Stimulated activated naive CD8-positive, alpha-beta T cell treated with anti-CD3 and anti-CD28 coated beads, Interleukin-15, Interleukin-2, amounts not matched to agents 100 ng/mL and 50 ng/mL, for 24 hours (primary cell): ENCODE data around the gene XIRP2.
"Not testable (repeated sequence)": the region's sequence is repeated elsewhere in the genome, so short reads cannot be mapped to it uniquely, and the experiment has no call there.

ENCODE experiments used
- H3K27ac Mint-ChIP-seq: one replicate; pipeline ENCODE4 v1.8.0; 2021; ENCODE audit warnings: mild to moderate bottlenecking, mixed read lengths
- H3K27me3 Mint-ChIP-seq: one replicate; pipeline ENCODE4 v1.8.0; 2021; ENCODE audit warnings: mixed read lengths
- H3K36me3 Mint-ChIP-seq: one replicate; pipeline ENCODE4 v1.8.0; 2021; ENCODE audit warnings: low read depth, mixed read lengths
- H3K4me1 Mint-ChIP-seq: one replicate; pipeline ENCODE4 v1.8.0; 2021; ENCODE audit warnings: low read depth, mixed read lengths
- H3K4me3 Mint-ChIP-seq: one replicate; pipeline ENCODE4 v1.8.0; 2021; ENCODE audit warnings: mild to moderate bottlenecking, mixed read lengths
- H3K9me3 Mint-ChIP-seq: one replicate; pipeline ENCODE4 v1.8.0; 2021; ENCODE audit warnings: mixed read lengths

XIRP2 gene

GRCh38 chr2:167049659-167050058 lies 161.4 kb downstream of the XIRP2 start:
- Mint-ChIP-seq H3K27ac (no peak overlapping the region), H3K36me3 (no peaks in the 10 kb centered on the region), H3K9me3 (no peaks in the 10 kb centered on the region), H3K4me3 (no peak overlapping the region), H3K27me3 (no peaks in the 10 kb centered on the region), H3K4me1 (no peaks in the 10 kb centered on the region)

GRCh38 chr2:167052825-167053224 lies 164.5 kb downstream of the XIRP2 start:
- no peak overlapping the region for H3K27ac Mint-ChIP-seq
- H3K27me3 Mint-ChIP-seq = no peaks in the 10 kb centered on the region
- no peaks in the 10 kb centered on the region for H3K9me3 Mint-ChIP-seq
- H3K4me1 Mint-ChIP-seq = no peaks in the 10 kb centered on the region
- H3K36me3 Mint-ChIP-seq = no peaks in the 10 kb centered on the region
- no peak overlapping the region for H3K4me3 Mint-ChIP-seq

GRCh38 chr2:167054881-167055280 lies 166.6 kb downstream of the XIRP2 start:
- Mint-ChIP-seq H3K36me3 (no peaks in the 10 kb centered on the region), H3K4me3 (no peak overlapping the region)

GRCh38 chr2:167057446-167057845 lies 169.2 kb downstream of the XIRP2 start:
- Mint-ChIP-seq H3K4me3 (no peak overlapping the region), H3K27ac (no peak overlapping the region), H3K9me3 (no peaks in the 10 kb centered on the region), H3K36me3 (no peaks in the 10 kb centered on the region), H3K27me3 (no peaks in the 10 kb centered on the region), H3K4me1 (no peaks in the 10 kb centered on the region)

More at GRCh38 chr2:167054881-167055280, 166.6 kb downstream of the XIRP2 start:
- Mint-ChIP-seq H3K27ac (no peak overlapping the region), H3K27me3 (no peaks in the 10 kb centered on the region), H3K4me1 (no peaks in the 10 kb centered on the region), H3K9me3 (no peaks in the 10 kb centered on the region)

GRCh38 chr2:167059173-167059572 lies 170.9 kb downstream of the XIRP2 start:
- Mint-ChIP-seq H3K36me3 (no peaks in the 10 kb centered on the region), H3K27ac (no peak overlapping the region), H3K9me3 (no peaks in the 10 kb centered on the region), H3K4me3 (no peak overlapping the region), H3K27me3 (no peaks in the 10 kb centered on the region), H3K4me1 (no peaks in the 10 kb centered on the region)

- Mint-ChIP-seq H3K27ac (no peak overlapping the region), H3K9me3 (peaks cover under 1% of the 10 kb centered on the region), H3K4me3 (no peak overlapping the region), H3K4me1 (no peaks in the 10 kb centered on the region), H3K27me3 (no peaks in the 10 kb centered on the region), H3K36me3 (no peaks in the 10 kb centered on the region)
Observed at GRCh38 chr2:167069855-167070254, 181.6 kb downstream of the XIRP2 start.

- not testable (repeated sequence) for H3K4me3 Mint-ChIP-seq, H3K4me1 Mint-ChIP-seq, H3K36me3 Mint-ChIP-seq, H3K9me3 Mint-ChIP-seq, H3K27ac Mint-ChIP-seq, H3K27me3 Mint-ChIP-seq
Observed at GRCh38 chr2:167075708-167076107, 187.4 kb downstream of the XIRP2 start.

- not testable (repeated sequence) for H3K27me3 Mint-ChIP-seq, H3K9me3 Mint-ChIP-seq, H3K36me3 Mint-ChIP-seq, H3K4me1 Mint-ChIP-seq, H3K27ac Mint-ChIP-seq, H3K4me3 Mint-ChIP-seq
Observed at GRCh38 chr2:167098931-167099330, 210.7 kb downstream of the XIRP2 start.

- Mint-ChIP-seq H3K4me1 (no peaks in the 10 kb centered on the region), H3K9me3 (peaks cover 9% of the 10 kb centered on the region), H3K27ac (no peak overlapping the region), H3K36me3 (no peaks in the 10 kb centered on the region), H3K4me3 (no peak overlapping the region), H3K27me3 (no peaks in the 10 kb centered on the region)
Observed at GRCh38 chr2:167100506-167100905, 212.2 kb downstream of the XIRP2 start.

GRCh38 chr2:167103028-167103756 lies 214.9 kb downstream of the XIRP2 start:
- no peaks in the 10 kb centered on the region for H3K27me3 Mint-ChIP-seq
- H3K27ac Mint-ChIP-seq = no peak overlapping the region
- no peaks in the 10 kb centered on the region for H3K4me1 Mint-ChIP-seq
- H3K9me3 Mint-ChIP-seq = peaks cover 5% of the 10 kb centered on the region
- H3K36me3 Mint-ChIP-seq = no peaks in the 10 kb centered on the region
- H3K4me3 Mint-ChIP-seq = no peak overlapping the region

- H3K9me3 Mint-ChIP-seq = peaks cover 4% of the 10 kb centered on the region
- H3K27me3 Mint-ChIP-seq = no peaks in the 10 kb centered on the region
- H3K4me3 Mint-ChIP-seq = no peak overlapping the region
- no peaks in the 10 kb centered on the region for H3K4me1 Mint-ChIP-seq
- H3K27ac Mint-ChIP-seq = no peak overlapping the region
- no peaks in the 10 kb centered on the region for H3K36me3 Mint-ChIP-seq
Observed at GRCh38 chr2:167103757-167104133, 215.5 kb downstream of the XIRP2 start.

GRCh38 chr2:167104691-167105090 lies 216.4 kb downstream of the XIRP2 start:
- Mint-ChIP-seq H3K27me3 (no peaks in the 10 kb centered on the region), H3K27ac (no peak overlapping the region), H3K36me3 (no peaks in the 10 kb centered on the region), H3K9me3 (peaks cover 4% of the 10 kb centered on the region), H3K4me3 (no peak overlapping the region), H3K4me1 (no peaks in the 10 kb centered on the region)

GRCh38 chr2:167109682-167110081 lies 221.4 kb downstream of the XIRP2 start:
- not testable (repeated sequence) for H3K4me3 Mint-ChIP-seq, H3K9me3 Mint-ChIP-seq, H3K27me3 Mint-ChIP-seq, H3K27ac Mint-ChIP-seq, H3K36me3 Mint-ChIP-seq, H3K4me1 Mint-ChIP-seq

- no peak overlapping the region for H3K27ac Mint-ChIP-seq
- H3K4me3 Mint-ChIP-seq = no peak overlapping the region
Observed at GRCh38 chr2:167110345-167110744, 222.1 kb downstream of the XIRP2 start.

GRCh38 chr2:167114018-167114417 lies 225.7 kb downstream of the XIRP2 start:
- peaks cover 4% of the 10 kb centered on the region for H3K9me3 Mint-ChIP-seq
- H3K27ac Mint-ChIP-seq = no peak overlapping the region
- no peak overlapping the region for H3K4me3 Mint-ChIP-seq
- no peaks in the 10 kb centered on the region for H3K4me1 Mint-ChIP-seq
- no peaks in the 10 kb centered on the region for H3K27me3 Mint-ChIP-seq
- H3K36me3 Mint-ChIP-seq = no peaks in the 10 kb centered on the region

More at GRCh38 chr2:167110345-167110744, 222.1 kb downstream of the XIRP2 start:
- no peaks in the 10 kb centered on the region for H3K36me3 Mint-ChIP-seq
- no peaks in the 10 kb centered on the region for H3K27me3 Mint-ChIP-seq
- H3K9me3 Mint-ChIP-seq = peaks cover 7% of the 10 kb centered on the region
- H3K4me1 Mint-ChIP-seq = no peaks in the 10 kb centered on the region

- Mint-ChIP-seq H3K27me3 (no peaks in the 10 kb centered on the region), H3K27ac (no peak overlapping the region), H3K9me3 (peaks cover 4% of the 10 kb centered on the region), H3K4me3 (no peak overlapping the region), H3K36me3 (no peaks in the 10 kb centered on the region), H3K4me1 (no peaks in the 10 kb centered on the region)
Observed at GRCh38 chr2:167115541-167115940, 227.3 kb downstream of the XIRP2 start.
